H1 (cell line): ENCODE data around the gene NPM1. TPM values are rescaled to one million over a fixed set of nuclear protein-coding genes. Genes with fewer than 3 reads are reported as not detected.

Source experiments
- CTCF ChIA-PET: fragments of 300-600 bp; sonication (Branson Sonifier 250); formaldehyde crosslinking; loops from one replicate; lab custom pipeline; 2021; ENCODE audit not compliant: partially characterized antibody; lab: Charles Lee
- POLR2A ChIA-PET: fragments of 300-600 bp; sonication (Branson Sonifier 250); formaldehyde crosslinking; loops from one replicate; lab custom pipeline; 2021; ENCODE audit warnings: inconsistent platforms; ENCODE audit not compliant: partially characterized antibody; lab: Charles Lee
- DNase-seq, 2 experiments: peaks; one replicate each; pipeline versions ENCODE4 v3.0.0 to v3.0.0-alpha.2; 2010 to 2022; ENCODE audit warnings: low spot score in 2 of 2, low read depth in 1 of 2, mixed read lengths in 1 of 2
- FAIRE-seq: peaks from 2 replicates; lab custom pipeline; 2011; peaks lifted over from hg19 to GRCh38; lab: Jason Lieb, UNC
- H2AFZ ChIP-seq: 2 replicates; pipeline ENCODE4 v1.8.1; 2012; ENCODE audit warnings: low read length, inconsistent platforms
- H2AK5ac ChIP-seq: 2 replicates; pipeline ENCODE4 v1.6.1; 2013; ENCODE audit warnings: low read depth, low read length
- H2BK120ac ChIP-seq: replicated peaks from 2 replicates; pipeline ENCODE3; 2013; ENCODE audit warnings: low read depth, low read length, inconsistent platforms
- H2BK12ac ChIP-seq: 2 replicates; pipeline ENCODE4 v1.6.1; 2013; ENCODE audit warnings: low read depth, low read length
- H2BK15ac ChIP-seq: 2 replicates; pipeline ENCODE4 v1.6.1; 2013; ENCODE audit warnings: low read length
- H2BK20ac ChIP-seq: 2 replicates; pipeline ENCODE4 v1.6.1; 2013; ENCODE audit warnings: low read length
- H2BK5ac ChIP-seq: 2 replicates; pipeline ENCODE4 v1.6.1; 2013; ENCODE audit warnings: low read depth, low read length
- H3K14ac ChIP-seq: 2 replicates; pipeline ENCODE4 v1.6.1; 2013; ENCODE audit warnings: inconsistent platforms; ENCODE audit not compliant: insufficient read length
- H3K18ac ChIP-seq: 2 replicates; pipeline ENCODE4 v1.6.1; 2013; ENCODE audit warnings: low read length; ENCODE audit errors: extremely low read depth
- H3K23ac ChIP-seq: 2 replicates; pipeline ENCODE4 v1.6.1; 2013; ENCODE audit warnings: inconsistent platforms; ENCODE audit not compliant: insufficient read length
- H3K23me2 ChIP-seq: 2 replicates; pipeline ENCODE4 v1.6.1; 2013; ENCODE audit warnings: low read depth, low read length
- H3K27ac ChIP-seq: 2 replicates; pipeline ENCODE4 v1.6.1; 2011; ENCODE audit warnings: low read depth, low read length, inconsistent platforms
- H3K27me3 ChIP-seq, 4 experiments: replicated peaks in 1 of 4; 1 replicate in 1 of 4; 2 replicates in 3 of 4; pipeline versions ENCODE4 v1.6.1 to v1.8.1; 2011 to 2013; ENCODE audit warnings: low read length in 3 of 4, mild to moderate bottlenecking in 3 of 4, inconsistent platforms in 2 of 4, mixed read lengths in 2 of 4, moderate library complexity in 1 of 4; ENCODE audit not compliant: control insufficient read depth in 3 of 4, insufficient read depth in 3 of 4; ENCODE audit errors: extremely low read depth in 1 of 4
- H3K36me3 ChIP-seq, 4 experiments: 2 replicates each; pipeline versions ENCODE4 v1.6.1 to v1.8.1; 2011 to 2013; ENCODE audit warnings: mild to moderate bottlenecking in 4 of 4, low read length in 3 of 4, moderate library complexity in 2 of 4, control low read depth in 1 of 4, inconsistent platforms in 1 of 4; ENCODE audit not compliant: insufficient read depth in 4 of 4, control insufficient read depth in 2 of 4
- H3K4ac ChIP-seq: replicated peaks from 2 replicates; pipeline ENCODE3; 2013; ENCODE audit warnings: low read length, low read depth, mixed read lengths, inconsistent platforms; ENCODE audit not compliant: insufficient read length
- H3K4me1 ChIP-seq, 4 experiments: replicated peaks in 1 of 4; 1 replicate in 1 of 4; 2 replicates in 3 of 4; pipeline versions ENCODE4 v1.6.1 to v1.8.1; 2011 to 2013; ENCODE audit warnings: low read length in 3 of 4, inconsistent platforms in 2 of 4, mixed read lengths in 1 of 4; ENCODE audit not compliant: insufficient read depth in 4 of 4, control insufficient read depth in 3 of 4
- H3K4me2 ChIP-seq, 2 experiments: 2 replicates each; pipeline versions ENCODE4 v1.6.1 to v1.8.1; 2011 to 2013; ENCODE audit warnings: low read depth in 2 of 2, low read length in 2 of 2, control low read depth in 1 of 2, inconsistent platforms in 1 of 2, mild to moderate bottlenecking in 1 of 2; ENCODE audit not compliant: insufficient read depth in 1 of 2
- H3K4me3 ChIP-seq, 4 experiments: fragments of 200-600, 300-600 bp in 1 of 4; sonication (generic), shearing (Covaris generic), sonication (Bioruptor Twin) in 1 of 4; 2 replicates each; pipeline versions ENCODE4 v1.5.1 to v1.8.1; 2011 to 2016; ENCODE audit warnings: low read length in 4 of 4, low read depth in 3 of 4, control low read depth in 2 of 4, inconsistent platforms in 2 of 4, mild to moderate bottlenecking in 2 of 4, mixed read lengths in 1 of 4, moderate library complexity in 1 of 4; ENCODE audit not compliant: insufficient read depth in 2 of 4; ENCODE audit errors: extremely low read depth in 1 of 4
- H3K56ac ChIP-seq: replicated peaks from 2 replicates; pipeline ENCODE3; 2013; ENCODE audit warnings: low read depth, mild to moderate bottlenecking, mixed read lengths, low read length, inconsistent platforms; ENCODE audit not compliant: insufficient read length
- H3K79me1 ChIP-seq: 2 replicates; pipeline ENCODE4 v1.6.1; 2013; ENCODE audit warnings: low read depth, low read length, control low read depth
- H3K79me2 ChIP-seq, 2 experiments: 2 replicates each; pipeline versions ENCODE4 v1.6.1 to v1.8.1; 2012 to 2013; ENCODE audit warnings: low read length in 2 of 2, mild to moderate bottlenecking in 2 of 2, inconsistent platforms in 1 of 2; ENCODE audit not compliant: insufficient read depth in 2 of 2, control insufficient read depth in 1 of 2
- H3K9ac ChIP-seq, 4 experiments: replicated peaks in 1 of 4; 1 replicate in 1 of 4; 2 replicates in 3 of 4; pipeline versions ENCODE4 v1.6.1 to v1.8.1; 2011 to 2013; ENCODE audit warnings: low read depth in 3 of 4, low read length in 3 of 4, control low read depth in 2 of 4, mild to moderate bottlenecking in 2 of 4, moderate library complexity in 2 of 4, inconsistent platforms in 1 of 4; ENCODE audit errors: extremely low read depth in 1 of 4
- H3K9me3 ChIP-seq, 2 experiments: 2 replicates each; pipeline versions ENCODE4 v1.6.1 to v1.8.1; 2012 to 2013; ENCODE audit warnings: mild to moderate bottlenecking in 2 of 2, moderate library complexity in 2 of 2, control low read depth in 1 of 2, inconsistent platforms in 1 of 2, low read depth in 1 of 2, low read length in 1 of 2, mixed read lengths in 1 of 2; ENCODE audit not compliant: insufficient read depth in 2 of 2
- H4K20me1 ChIP-seq, 2 experiments: replicated peaks in 1 of 2; 2 replicates each; pipeline versions ENCODE3 to v1.8.1; 2011 to 2013; ENCODE audit warnings: inconsistent platforms in 2 of 2, low read length in 2 of 2, mild to moderate bottlenecking in 1 of 2; ENCODE audit not compliant: insufficient read depth in 2 of 2, control insufficient read depth in 1 of 2
- H4K5ac ChIP-seq: 2 replicates; pipeline ENCODE4 v1.6.1; 2013; ENCODE audit warnings: low read length, low read depth, mixed read lengths, inconsistent platforms; ENCODE audit not compliant: insufficient read length
- H4K8ac ChIP-seq: 2 replicates; pipeline ENCODE4 v1.8.0; 2013; ENCODE audit warnings: mild to moderate bottlenecking, moderate library complexity, low read length, inconsistent platforms; ENCODE audit not compliant: insufficient read depth; ENCODE audit errors: extremely low read depth
- H4K91ac ChIP-seq: replicated peaks from 2 replicates; pipeline ENCODE3; 2013; ENCODE audit warnings: low read length, mixed read lengths, inconsistent platforms; ENCODE audit not compliant: insufficient read length
- ASH2L ChIP-seq: fragments of 200-600, 300-600 bp; sonication (generic); IDR thresholded peaks from one replicate; pipeline ENCODE4 v1.7.1; 2017; ENCODE audit warnings: low read length
- BACH1 ChIP-seq: IDR thresholded peaks from 2 replicates; pipeline ENCODE4 v1.6.1; 2012; ENCODE audit warnings: low read length, improper control_type of control experiment
- CHD1 ChIP-seq: IDR thresholded peaks from 2 replicates; pipeline ENCODE4 v1.6.1; 2012; ENCODE audit warnings: low read depth, low read length, improper control_type of control experiment
- JUND ChIP-seq: IDR thresholded peaks from 2 replicates; pipeline ENCODE4 v1.6.1; 2011; ENCODE audit warnings: mild to moderate bottlenecking, improper control_type of control experiment, low read length
- KDM1A ChIP-seq: fragments of 200-600, 300-600 bp; sonication (generic); IDR thresholded peaks from 2 replicates; pipeline ENCODE4 v1.7.1; 2016; ENCODE audit warnings: mild to moderate bottlenecking, low read length, borderline replicate concordance
- KDM5A ChIP-seq: fragments of 200-600 bp; IDR thresholded peaks from 2 replicates; pipeline ENCODE4 v1.7.1; 2012; ENCODE audit warnings: mild to moderate bottlenecking, low read length, inconsistent platforms, mixed read lengths
- PHF8 ChIP-seq: fragments of 200-600 bp; sonication (generic); conservative IDR thresholded peaks from 2 replicates; pipeline ENCODE4 v1.7.1; 2012; ENCODE audit warnings: low read depth, mild to moderate bottlenecking, inconsistent platforms, low read length, moderate library complexity
- SIN3A ChIP-seq, 2 experiments: IDR thresholded peaks in 1 of 2; conservative IDR thresholded peaks in 1 of 2; 2 replicates each; pipeline ENCODE4 v1.6.1; 2011 to 2012; ENCODE audit warnings: low read length in 2 of 2, improper control_type of control experiment in 1 of 2, low read depth in 1 of 2, mild to moderate bottlenecking in 1 of 2
- SP2 ChIP-seq: IDR thresholded peaks from 2 replicates; pipeline ENCODE4 v1.6.1; 2012; ENCODE audit warnings: mild to moderate bottlenecking, low read length, inconsistent platforms
- TAF1 ChIP-seq: IDR thresholded peaks from 2 replicates; pipeline ENCODE4 v1.6.1; 2011; ENCODE audit warnings: mild to moderate bottlenecking, low read depth, low read length
- TAF7 ChIP-seq: optimal IDR thresholded peaks from 2 replicates; pipeline ENCODE3; 2011; ENCODE audit warnings: low read depth, mild to moderate bottlenecking, inconsistent platforms, low read length, moderate library complexity, borderline replicate concordance
- TBP ChIP-seq: IDR thresholded peaks from 2 replicates; pipeline ENCODE4 v1.6.1; 2011; ENCODE audit warnings: low read depth, low read length, improper control_type of control experiment
- TEAD4 ChIP-seq: IDR thresholded peaks from 2 replicates; pipeline ENCODE4 v1.6.1; 2012; ENCODE audit warnings: low read depth, low read length, inconsistent platforms, mixed read lengths
- WGBS, 2 experiments: shearing (Covaris generic) in 1 of 2; methylation state at CpG; one replicate each; pipeline versions ENCODE4 v1.1.6 to v1.1.7; 2013 to 2015; ENCODE audit warnings: low lambda C conversion rate in 2 of 2, mixed read lengths in 2 of 2, inconsistent platforms in 1 of 2, low coverage in 1 of 2, missing lambda C conversion rate in 1 of 2; ENCODE audit not compliant: insufficient replicate concordance in 2 of 2, insufficient coverage in 1 of 2, insufficient read length in 1 of 2; ENCODE audit errors: extremely low coverage in 1 of 2, missing lambda C conversion rate in 1 of 2; 5-methylcytosine and 5-hydroxymethylcytosine counted together
- polyA plus RNA-seq, 7 experiments: library from polyadenylated mRNA; depleted of rRNA in 3 of 7; stranded (reverse) in 5 of 7; unstranded in 2 of 7; fragments of >200 nt in 5 of 7; fragments of 200-250 nt in 2 of 7; gene quantifications; 1 replicate in 5 of 7; 2 replicates in 1 of 7; 4 replicates in 1 of 7; pipeline versions ENCODE4 v1.2.1 to v1.2.3, GENCODE V29; 2011 to 2013; ENCODE audit warnings: missing spikeins in 2 of 7, mixed read lengths in 2 of 7
- total RNA-seq: library from RNA; stranded (reverse); fragmentation: NEBNext Ultra II Directional; extraction: Animal tissue kit (Norgen Biotek cat#: 25700); gene quantifications from 2 replicates; pipeline ENCODE4 v1.2.1, GENCODE V29; 2021
- TF ChIP-seq, protein P1 (sequence below): IDR thresholded peaks from 2 replicates; pipeline ENCODE4 v1.6.1; 2012; ENCODE audit warnings: low read length, inconsistent platforms

Gene NPM1
- total and polyA plus RNA-seq, 2 of the 8 experiments (the other 6 are each of a cell fraction or from before 2014, with no cell fraction given): 2,182 to 4,042 TPM

DNA sequence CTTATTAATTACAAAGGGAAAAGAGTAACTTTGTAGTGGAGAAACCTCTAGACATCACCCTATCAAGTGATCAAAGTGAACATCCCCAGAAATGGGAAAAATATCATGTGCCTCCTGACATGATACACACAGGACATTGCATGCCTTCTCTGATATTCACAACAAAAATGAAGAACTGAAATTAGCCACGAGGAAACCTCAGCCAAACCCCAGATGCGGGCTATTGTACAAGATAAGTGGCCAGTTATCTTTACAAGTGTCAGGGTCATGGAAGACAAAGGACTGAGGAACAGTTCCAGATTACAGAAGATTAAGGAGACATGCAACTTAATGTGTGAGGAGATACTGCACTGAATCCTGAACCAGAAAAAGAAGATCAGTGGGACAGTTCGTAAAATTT lies 23.8 kb upstream of the NPM1 start:
- no peak overlapping the region for H3K4me2 ChIP-seq
- no peaks in the 10 kb centered on the region for H4K20me1 ChIP-seq
- FAIRE-seq (no peak), DNase-seq (no peak)
- ChIA-PET CTCF (interaction anchor here (0.6 to 0.7 kb wide), 2 partner anchors 22 to 1198 kb away, joined by 3 read pairs; no protein-coding TSS in a partner anchor), POLR2A (interaction anchor here (10.9 kb wide), 1 partner anchor 24 kb away, joined by 105 read pairs; the partner anchor contains the start of gene NPM1)
- H4K8ac ChIP-seq: no peak overlapping the region
- no peak overlapping the region for H3K27ac ChIP-seq
- no peak overlapping the region for H2AFZ ChIP-seq
- H3K79me2 ChIP-seq: no peaks in the 10 kb centered on the region
- no peaks in the 10 kb centered on the region for H3K27me3 ChIP-seq
- H3K4me1 ChIP-seq: no peaks in the 10 kb centered on the region
- H3K79me1 ChIP-seq: no peaks in the 10 kb centered on the region
- no peak overlapping the region for H3K18ac ChIP-seq
- no peak overlapping the region for H2BK15ac ChIP-seq
- no peak overlapping the region for H4K5ac ChIP-seq
- no peaks in the 10 kb centered on the region for H3K36me3 ChIP-seq
- H3K9ac ChIP-seq: no peak overlapping the region
- 90% methylated on average over 3 of the region's 3 CpGs; no CpG with 5 or more reads in 1 of the 2 experiments for WGBS, 2 experiments
- no peak overlapping the region for H3K4ac ChIP-seq
- no peak overlapping the region for H2BK12ac ChIP-seq
- H3K9me3 ChIP-seq: no peaks in the 10 kb centered on the region
- H3K56ac ChIP-seq: no peak overlapping the region
- H3K23ac ChIP-seq: no peak overlapping the region
- no peak overlapping the region for H3K14ac ChIP-seq
- H3K23me2 ChIP-seq: no peaks in the 10 kb centered on the region
- no peak overlapping the region for H3K4me3 ChIP-seq
- H2BK5ac ChIP-seq: no peak overlapping the region
- H2BK120ac ChIP-seq: no peak overlapping the region
- no peak overlapping the region for H2AK5ac ChIP-seq
- no peak overlapping the region for H2BK20ac ChIP-seq
- no peak overlapping the region for H4K91ac ChIP-seq
- no peak for TF ChIP-seq TAF1
- no peak for TF ChIP-seq CHD1
- no peak for TF ChIP-seq ASH2L
- no peak for TF ChIP-seq SP2
- no peak for TF ChIP-seq TBP
- no peak for TF ChIP-seq JUND
- no peak for TF ChIP-seq SIN3A (conservative IDR thresholded peaks at IDR 0.05 in 1 of 2, IDR thresholded peaks at IDR 0.05 in 1 of 2; ENCODE audit: low read depth in 1 of 2, low read length in 2 of 2)
- TF ChIP-seq, protein P1, sequence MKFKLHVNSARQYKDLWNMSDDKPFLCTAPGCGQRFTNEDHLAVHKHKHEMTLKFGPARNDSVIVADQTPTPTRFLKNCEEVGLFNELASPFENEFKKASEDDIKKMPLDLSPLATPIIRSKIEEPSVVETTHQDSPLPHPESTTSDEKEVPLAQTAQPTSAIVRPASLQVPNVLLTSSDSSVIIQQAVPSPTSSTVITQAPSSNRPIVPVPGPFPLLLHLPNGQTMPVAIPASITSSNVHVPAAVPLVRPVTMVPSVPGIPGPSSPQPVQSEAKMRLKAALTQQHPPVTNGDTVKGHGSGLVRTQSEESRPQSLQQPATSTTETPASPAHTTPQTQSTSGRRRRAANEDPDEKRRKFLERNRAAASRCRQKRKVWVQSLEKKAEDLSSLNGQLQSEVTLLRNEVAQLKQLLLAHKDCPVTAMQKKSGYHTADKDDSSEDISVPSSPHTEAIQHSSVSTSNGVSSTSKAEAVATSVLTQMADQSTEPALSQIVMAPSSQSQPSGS: no peak
- no peak for TF ChIP-seq PHF8
- TF ChIP-seq TEAD4: no peak
- TF ChIP-seq BACH1: no peak
- TF ChIP-seq KDM1A: no peak
- TF ChIP-seq TAF7: no peak
- no peak for TF ChIP-seq KDM5A
